22Rv1 (cell line): ENCODE data around the gene SZT2.

Experiments used
- ZFX ChIP-seq: fragments of 450-650 bp; IDR thresholded peaks from 2 replicates; pipeline ENCODE4 v1.6.1; 2017; ENCODE audit warnings: antibody characterized with exemption, borderline replicate concordance
- TF ChIP-seq, protein P1 (sequence below): fragments of 450-650 bp; IDR thresholded peaks from 2 replicates; pipeline ENCODE4 v1.5.1; 2017; ENCODE audit warnings: mild to moderate bottlenecking

DNA sequence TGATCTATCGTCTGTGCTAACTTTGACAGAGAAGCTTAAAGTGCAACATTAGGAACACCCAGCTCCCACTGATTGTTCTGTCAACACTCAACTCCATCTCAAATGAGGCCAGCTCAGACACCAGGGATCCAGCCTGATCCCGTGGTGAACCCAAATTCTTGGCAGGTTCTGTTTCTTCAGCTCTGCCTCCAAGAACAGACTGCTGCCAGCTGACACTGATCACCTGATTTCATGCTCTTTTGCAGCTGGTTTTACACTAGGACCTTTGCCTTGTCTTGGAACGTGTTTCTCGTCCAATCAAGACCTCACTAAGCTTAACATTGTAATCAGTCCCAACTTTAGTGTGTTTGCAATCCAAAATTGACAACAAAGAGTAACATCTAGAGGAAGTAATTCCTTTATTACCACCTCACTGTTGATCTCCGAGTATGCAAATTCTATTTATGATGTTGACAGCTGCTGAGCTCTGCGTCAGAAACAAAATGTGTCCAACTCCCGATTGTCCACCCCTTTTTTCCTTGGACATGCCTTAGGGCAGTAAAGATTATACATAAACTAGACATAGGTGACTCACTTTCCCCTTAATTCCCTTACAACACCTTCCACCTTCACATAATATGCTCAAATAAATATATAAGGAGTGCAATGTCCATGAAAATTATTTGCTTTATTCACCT is 65.7 kb downstream of the SZT2 start:
- TF ChIP-seq, protein P1, sequence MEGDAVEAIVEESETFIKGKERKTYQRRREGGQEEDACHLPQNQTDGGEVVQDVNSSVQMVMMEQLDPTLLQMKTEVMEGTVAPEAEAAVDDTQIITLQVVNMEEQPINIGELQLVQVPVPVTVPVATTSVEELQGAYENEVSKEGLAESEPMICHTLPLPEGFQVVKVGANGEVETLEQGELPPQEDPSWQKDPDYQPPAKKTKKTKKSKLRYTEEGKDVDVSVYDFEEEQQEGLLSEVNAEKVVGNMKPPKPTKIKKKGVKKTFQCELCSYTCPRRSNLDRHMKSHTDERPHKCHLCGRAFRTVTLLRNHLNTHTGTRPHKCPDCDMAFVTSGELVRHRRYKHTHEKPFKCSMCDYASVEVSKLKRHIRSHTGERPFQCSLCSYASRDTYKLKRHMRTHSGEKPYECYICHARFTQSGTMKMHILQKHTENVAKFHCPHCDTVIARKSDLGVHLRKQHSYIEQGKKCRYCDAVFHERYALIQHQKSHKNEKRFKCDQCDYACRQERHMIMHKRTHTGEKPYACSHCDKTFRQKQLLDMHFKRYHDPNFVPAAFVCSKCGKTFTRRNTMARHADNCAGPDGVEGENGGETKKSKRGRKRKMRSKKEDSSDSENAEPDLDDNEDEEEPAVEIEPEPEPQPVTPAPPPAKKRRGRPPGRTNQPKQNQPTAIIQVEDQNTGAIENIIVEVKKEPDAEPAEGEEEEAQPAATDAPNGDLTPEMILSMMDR: no peak
- no peak for TF ChIP-seq ZFX
